MM.1S (cell line): ENCODE data around the gene NID2.

Source experiments
- CTCF ChIP-seq: fragments of 300-600 bp; sonication (generic); IDR thresholded peaks from 2 replicates; pipeline ENCODE4 v1.5.1; 2016; ENCODE audit warnings: antibody characterized with exemption, low read length, mixed read lengths
- EZH2 ChIP-seq: fragments of 300-600 bp; sonication (generic); optimal IDR thresholded peaks from 2 replicates; pipeline ENCODE3; 2017; ENCODE audit warnings: low read depth, mild to moderate bottlenecking, antibody characterized with exemption, low read length, mixed read lengths
- EZH2phosphoT487 ChIP-seq: fragments of 300-600 bp; sonication (generic); IDR thresholded peaks from 2 replicates; pipeline ENCODE4 v1.6.1; 2018; ENCODE audit warnings: antibody characterized with exemption, low read length

GRCh38 chr14:52054678-52055077, 14.2 kb downstream of the NID2 start:
- TF ChIP-seq EZH2: no peak
- TF ChIP-seq CTCF: no peak
- TF ChIP-seq EZH2phosphoT487: no peak
